Pancreas (tissue), 10 donors: ENCODE results near the gene TOMM40L. TPM values are rescaled to one million over a fixed set of nuclear protein-coding genes. Genes with fewer than 3 reads are reported as not detected.

Source experiments
- ATAC-seq, 4 donors: fragments of 200-7000 bp; cut with Tn5 transposase; one replicate each; pipeline versions ENCODE4 v1.8.0 to v1.9.1; 2020; ENCODE audit warnings: mild to moderate bottlenecking in 4 of 4, moderate library complexity in 4 of 4
- DNase-seq, 6 donors: peaks; one replicate each; pipeline ENCODE4 v3.0.0-alpha.2; 2020
- FAIRE-seq: peaks from 2 replicates; lab custom pipeline; 2012; peaks lifted over from hg19 to GRCh38; lab: Jason Lieb, UNC
- H3K27ac ChIP-seq, 4 donors: fragments of 200-600 bp; sonication (generic); 1 replicate in 3 of 4; 2 replicates in 1 of 4; pipeline versions ENCODE4 v1.5.0 to v1.8.0; 2020
- H3K27me3 ChIP-seq, 4 donors: fragments of 200-600 bp; one replicate each; pipeline ENCODE4 v1.8.0; 2021
- H3K36me3 ChIP-seq, 3 donors: fragments of 200-600 bp; sonication (generic) in 1 of 3; one replicate each; pipeline versions ENCODE4 v1.5.0 to v1.8.0; 2020 to 2021
- H3K4me1 ChIP-seq, 3 donors: fragments of 200-600 bp; one replicate each; pipeline ENCODE4 v1.8.0; 2021
- H3K4me3 ChIP-seq, 4 donors: fragments of 200-600 bp; sonication (generic) in 2 of 4; one replicate each; pipeline versions ENCODE4 v1.5.0 to v1.8.0; 2020 to 2021
- H3K9me3 ChIP-seq, 4 donors: fragments of 200-600 bp; one replicate each; pipeline ENCODE4 v1.8.0; 2021
- WGBS, 2 donors: extraction: QIAGEN DNeasy Blood & Tissue Kit; methylation state at CpG; one replicate each; pipeline ENCODE4 v1.1.7; 2013; 5-methylcytosine and 5-hydroxymethylcytosine counted together
- intact Hi-C, 3 donors: fragments of 100-400 bp; cut with DNase I; formaldehyde crosslinking; loops; one replicate each; pipeline versions ENCODE4 v1.11.1 to v1.14.2; 2022
- polyA plus RNA-seq, 2 donors: library from polyadenylated mRNA; stranded (reverse); fragments of 200-250 nt; gene quantifications; one replicate each; pipeline ENCODE4 v1.2.3, GENCODE V29; 2013
- total RNA-seq, 6 donors: library from RNA; stranded (reverse); fragmentation: NEBNext Ultra II Directional in 4 of 6; extraction: Animal tissue kit (Norgen Biotek cat#: 25700) in 4 of 6; gene quantifications; one replicate each; pipeline versions ENCODE4 v1.2.1 to v1.2.4, GENCODE V29; 2021 to 2023
- TF ChIP-seq, protein P1 (sequence below), 4 donors: fragments of 200-600 bp; sonication (generic) in 3 of 4; IDR thresholded peaks; one replicate each; pipeline versions ENCODE4 v1.5.0 to v1.8.0; 2021; ENCODE audit warnings: antibody characterized with exemption in 4 of 4
- donor health status: healthy with polysubstance abuse.
- donor health status: DM: no; HTN: no; CAD: no; lungs with moderate emphysema.
- donor health status: DM: no; HTN: no; CAD: no.
- donor health status: control.
- donor health status: control.
- donor health status: Bipolar disorder and iron deficiency.
- donor health status: DM: yes; HTN: yes; CAD: no.
- donor health status: DM: no; HTN: no; CAD: no.
- donor health status: DM: no; HTN: no; CAD: no.
- donor health status: DM: yes; HTN: yes; CAD: no.

TOMM40L gene
- total and polyA plus RNA-seq, 8 donors, result 1.4 to 5.6 (median 3.1) TPM

GRCh38 chr1:161215076-161215475 lies 10.8 kb upstream of the TOMM40L start, which contains the start of gene FCER1G:
Gene FCER1G, plus strand, starts transcription at chr1:161215295. Its CDS starts 27 bp downstream, at chr1:161215322.
- TF ChIP-seq, protein P1, sequence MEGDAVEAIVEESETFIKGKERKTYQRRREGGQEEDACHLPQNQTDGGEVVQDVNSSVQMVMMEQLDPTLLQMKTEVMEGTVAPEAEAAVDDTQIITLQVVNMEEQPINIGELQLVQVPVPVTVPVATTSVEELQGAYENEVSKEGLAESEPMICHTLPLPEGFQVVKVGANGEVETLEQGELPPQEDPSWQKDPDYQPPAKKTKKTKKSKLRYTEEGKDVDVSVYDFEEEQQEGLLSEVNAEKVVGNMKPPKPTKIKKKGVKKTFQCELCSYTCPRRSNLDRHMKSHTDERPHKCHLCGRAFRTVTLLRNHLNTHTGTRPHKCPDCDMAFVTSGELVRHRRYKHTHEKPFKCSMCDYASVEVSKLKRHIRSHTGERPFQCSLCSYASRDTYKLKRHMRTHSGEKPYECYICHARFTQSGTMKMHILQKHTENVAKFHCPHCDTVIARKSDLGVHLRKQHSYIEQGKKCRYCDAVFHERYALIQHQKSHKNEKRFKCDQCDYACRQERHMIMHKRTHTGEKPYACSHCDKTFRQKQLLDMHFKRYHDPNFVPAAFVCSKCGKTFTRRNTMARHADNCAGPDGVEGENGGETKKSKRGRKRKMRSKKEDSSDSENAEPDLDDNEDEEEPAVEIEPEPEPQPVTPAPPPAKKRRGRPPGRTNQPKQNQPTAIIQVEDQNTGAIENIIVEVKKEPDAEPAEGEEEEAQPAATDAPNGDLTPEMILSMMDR (IDR thresholded peaks at IDR 0.05), result no peak
- peak in 1 of 6 donors; percentile 59 for DNase-seq
- H3K27ac ChIP-seq, result peak within 1 kb of the TSS in 2 of 4 donors; percentile 20 to 47
- FAIRE-seq, result no peak
- no peaks in the 10 kb centered on the region for H3K9me3 ChIP-seq
- 87 to 88% methylated on average over 10 of the region's 10 CpGs for WGBS, 2 donors
- intact Hi-C loops, result no loop called here
- peak in 3 of 4 donors; percentile 33 to 59 (median 58) for ATAC-seq
- H3K4me3 ChIP-seq, result peak within 1 kb of the TSS in 1 of 4 donors; percentile 12
- H3K4me1 ChIP-seq, result no peaks in the 10 kb centered on the region
- peaks cover 4 to 46% (median 18%) of the 10 kb centered on the region in 3 donors for H3K36me3 ChIP-seq
- H3K27me3 ChIP-seq, result no peaks in the 10 kb centered on the region

- Histone ChIP-seq H3K36me3 (peaks cover 4 to 25% (median 18%) of the 10 kb centered on the region in 3 donors), H3K9me3 (no peaks in the 10 kb centered on the region), H3K4me1 (no peaks in the 10 kb centered on the region), H3K4me3 (peak overlapping the region in 1 of 4 donors; percentile 17), H3K27ac (peak overlapping the region in 2 of 4 donors; percentile 57 to 70), H3K27me3 (no peaks in the 10 kb centered on the region)
- intact Hi-C loops, result no loop called here
- ATAC-seq, result peak in 3 of 4 donors; percentile 46 to 72 (median 61)
- TF ChIP-seq, protein P1 (IDR thresholded peaks at IDR 0.05), result no peak
- FAIRE-seq, result no peak
- 56 to 63% methylated on average over 7 of the region's 7 CpGs for WGBS, 2 donors
- no peak for DNase-seq
These were observed 8.7 kb upstream of the TOMM40L start for GRCh38 chr1:161216945-161217712.

GRCh38 chr1:161217831-161218230 lies 8.0 kb upstream of the TOMM40L start:
- Histone ChIP-seq H3K36me3 (peaks cover 4 to 19% (median 12%) of the 10 kb centered on the region in 3 donors), H3K4me1 (no peaks in the 10 kb centered on the region), H3K4me3 (peak overlapping the region in 1 of 4 donors; percentile 17), H3K9me3 (no peaks in the 10 kb centered on the region), H3K27me3 (no peaks in the 10 kb centered on the region), H3K27ac (peak overlapping the region in 2 of 4 donors; percentile 17 to 44)
- intact Hi-C loops, result no loop called here
- WGBS, 2 donors, result 58 to 81% methylated on average over 5 to 6 of the region's 6 CpGs
- ATAC-seq (no peak), DNase-seq (no peak), FAIRE-seq (no peak)
- TF ChIP-seq, protein P1 (IDR thresholded peaks at IDR 0.05), result no peak

DNA sequence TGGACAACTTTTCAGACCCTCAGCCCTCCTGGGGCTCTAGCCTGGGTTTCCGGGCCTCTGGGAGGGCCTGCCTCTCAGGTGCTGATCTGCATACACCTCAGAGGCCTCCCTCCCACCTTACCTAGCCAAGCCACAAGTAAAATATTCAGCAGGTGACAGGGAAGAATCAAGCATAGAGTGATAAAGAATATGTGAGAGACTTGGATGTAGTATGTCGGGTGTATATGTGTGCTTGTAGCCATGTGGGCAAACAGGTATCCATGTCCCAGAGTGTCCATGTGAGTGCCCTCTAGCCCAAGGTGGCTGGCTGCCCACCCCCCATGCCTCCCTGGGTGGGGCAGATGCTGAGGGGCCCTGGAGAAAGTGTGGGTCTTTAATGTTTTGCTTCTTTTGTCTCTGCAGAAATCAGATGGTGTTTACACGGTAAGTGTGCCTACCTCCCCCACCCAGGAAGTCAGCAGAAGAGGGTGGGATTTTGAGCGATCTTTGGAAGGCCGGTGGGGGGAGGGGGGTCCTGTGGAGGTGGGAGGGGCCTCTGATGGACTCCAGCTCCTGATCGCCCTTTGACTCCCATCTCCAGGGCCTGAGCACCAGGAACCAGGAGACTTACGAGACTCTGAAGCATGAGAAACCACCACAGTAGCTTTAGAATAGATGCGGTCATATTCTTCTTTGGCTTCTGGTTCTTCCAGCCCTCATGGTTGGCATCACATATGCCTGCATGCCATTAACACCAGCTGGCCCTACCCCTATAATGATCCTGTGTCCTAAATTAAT lies 7.4 kb upstream of the TOMM40L start:
- ATAC-seq (no peak), DNase-seq (no peak), FAIRE-seq (no peak)
- H3K4me3 ChIP-seq, result no peak overlapping the region
- H3K27ac ChIP-seq, result no peak overlapping the region
- H3K36me3 ChIP-seq, result peaks cover 4 to 13% (median 5%) of the 10 kb centered on the region in 3 donors
- H3K27me3 ChIP-seq, result no peaks in the 10 kb centered on the region
- intact Hi-C loops, result no loop called here
- no peaks in the 10 kb centered on the region for H3K4me1 ChIP-seq
- H3K9me3 ChIP-seq, result no peaks in the 10 kb centered on the region
- WGBS, 2 donors, result 57 to 61% methylated on average over 8 of the region's 8 CpGs
- TF ChIP-seq, protein P1 (IDR thresholded peaks at IDR 0.05), result no peak
